Caco-2 (cell line): ENCODE results near the gene ZNF367. TPM values are rescaled to one million over a fixed set of nuclear protein-coding genes. Genes with fewer than 3 reads are reported as not detected.

Source experiments
- BruUV-seq: library from RNA; stranded (reverse); fragments of 400-500 nt; replicated peaks from 2 replicates; lab custom pipeline; 2021; lab: Mats Ljungman, UMichigan
- CTCF ChIA-PET: fragments of 300-600 bp; sonication (Branson Sonifier 250); formaldehyde crosslinking; loops from one replicate; lab custom pipeline; 2022; ENCODE audit warnings: antibody characterized with exemption; lab: Charles Lee
- POLR2A ChIA-PET: fragments of 300-600 bp; sonication (Branson Sonifier 250); formaldehyde crosslinking; loops from one replicate; lab custom pipeline; 2022; ENCODE audit warnings: antibody characterized with exemption; lab: Charles Lee
- DNase-seq, 2 experiments: peaks; one replicate each; pipeline versions ENCODE4 v3.0.0 to v3.0.0-alpha.2; 2020 to 2022
- H3K27me3 ChIP-seq: replicated peaks from 2 replicates; pipeline ENCODE4 v1.6.0; 2011; ENCODE audit warnings: low read length; ENCODE audit not compliant: control insufficient read depth, insufficient read depth
- H3K36me3 ChIP-seq: 2 replicates; pipeline ENCODE4 v1.5.1; 2011; ENCODE audit warnings: low read length; ENCODE audit not compliant: control insufficient read depth, insufficient read depth
- H3K4me1 ChIP-seq: fragments of 250-450 bp; sonication (Bioruptor Pico); 2 replicates; pipeline ENCODE4 v1.5.1; 2020; ENCODE audit warnings: mild to moderate bottlenecking
- H3K4me3 ChIP-seq: 2 replicates; pipeline ENCODE4 v1.5.1; 2011; ENCODE audit warnings: low read depth, mild to moderate bottlenecking, control low read depth, low read length
- H3K9me3 ChIP-seq: fragments of 250-450 bp; sonication (Bioruptor Pico); 2 replicates; pipeline ENCODE4 v1.5.1; 2020; ENCODE audit warnings: mild to moderate bottlenecking, moderate library complexity
- H3K27ac Mint-ChIP-seq: one replicate; pipeline ENCODE4 v1.8.0; 2022; ENCODE audit warnings: mixed read lengths; ENCODE audit not compliant: unreplicated experiment
- H3K27me3 Mint-ChIP-seq: one replicate; pipeline ENCODE4 v1.8.0; 2022; ENCODE audit warnings: mixed read lengths; ENCODE audit not compliant: insufficient read depth, unreplicated experiment
- H3K36me3 Mint-ChIP-seq: one replicate; pipeline ENCODE4 v1.8.0; 2022; ENCODE audit warnings: mild to moderate bottlenecking, mixed read lengths; ENCODE audit not compliant: insufficient read depth, unreplicated experiment
- H3K4me1 Mint-ChIP-seq: one replicate; pipeline ENCODE4 v1.8.0; 2022; ENCODE audit warnings: low read depth, mixed read lengths; ENCODE audit not compliant: unreplicated experiment
- H3K4me3 Mint-ChIP-seq: one replicate; pipeline ENCODE4 v1.8.0; 2022; ENCODE audit warnings: mild to moderate bottlenecking, moderate library complexity, mixed read lengths; ENCODE audit not compliant: unreplicated experiment
- H3K9me3 Mint-ChIP-seq: one replicate; pipeline ENCODE4 v1.8.0; 2022; ENCODE audit warnings: mixed read lengths; ENCODE audit not compliant: unreplicated experiment
- CTCF ChIP-seq, 2 experiments: fragments of 200-600 bp in 1 of 2; IDR thresholded peaks; 1 replicate in 1 of 2; 2 replicates in 1 of 2; pipeline versions ENCODE4 v1.5.1 to v1.8.0; 2011 to 2022; ENCODE audit warnings: antibody characterized with exemption in 1 of 2, control low read depth in 1 of 2, inconsistent platforms in 1 of 2, low read depth in 1 of 2, low read length in 1 of 2, mild to moderate bottlenecking in 1 of 2, moderate library complexity in 1 of 2; ENCODE audit not compliant: insufficient read depth in 1 of 2, severe bottlenecking in 1 of 2, unreplicated experiment in 1 of 2
- intact Hi-C: fragments of 100-400 bp; cut with micrococcal nuclease; formaldehyde crosslinking; loops from one replicate; pipeline ENCODE4 v1.10.0; 2022; ENCODE audit not compliant: unreplicated experiment
- total RNA-seq: library from RNA; stranded (reverse); gene quantifications from 2 replicates; pipeline ENCODE4 v1.2.3, GENCODE V29; 2022

Gene ZNF367
- total RNA-seq, 1 experiment from 2014 or later: 10.0 TPM

DNA sequence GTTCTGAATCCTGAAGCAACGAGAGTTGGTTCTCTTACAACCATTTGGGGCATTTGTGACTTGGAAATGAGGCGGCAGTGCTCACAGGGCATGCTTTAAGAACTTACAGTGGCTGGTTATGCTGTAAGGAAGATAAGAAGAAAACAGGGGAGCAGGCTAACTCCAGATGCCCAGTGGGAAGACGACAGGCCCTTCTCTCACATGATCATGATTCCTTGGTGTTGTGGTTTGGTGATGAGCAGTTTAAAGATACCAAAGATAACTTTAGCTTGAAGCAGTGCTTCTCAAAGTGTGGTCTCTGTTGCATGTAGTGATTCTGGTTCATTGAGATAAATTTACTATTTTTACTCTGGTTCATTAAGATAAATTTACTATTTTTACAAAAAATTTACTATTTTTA, 29.2 kb upstream of the ZNF367 start:
- Mint-ChIP-seq H3K27me3 (no peaks in the 10 kb centered on the region), H3K9me3 (no peaks in the 10 kb centered on the region), H3K4me1 (peaks cover 6% of the 10 kb centered on the region), H3K4me3 (no peak overlapping the region), H3K36me3 (peaks cover 12% of the 10 kb centered on the region), H3K27ac (no peak overlapping the region)
- no peak for TF ChIP-seq CTCF (IDR thresholded peaks at IDR 0.05; ENCODE audit: insufficient read depth in 1 of 2, low read depth in 1 of 2, low read length in 1 of 2, severe bottlenecking in 1 of 2, unreplicated experiment in 1 of 2)
- POLR2A ChIA-PET: no interaction called here
- intact Hi-C loops: loop anchor here (10.0 kb wide), 1 partner anchor 407 kb away; the partner anchor contains the start of gene ZNF782
- CTCF ChIA-PET: no interaction called here
- no peaks in the 10 kb centered on the region for H3K9me3 ChIP-seq
- H3K36me3 ChIP-seq: no peaks in the 10 kb centered on the region
- BruUV-seq: no TSS peak
- 0 out of 2 replicates have a peak, but pooled peaks cover under 1% of the 10 kb centered on the region for H3K4me1 ChIP-seq
- DNase-seq: no peak
- no peak overlapping the region for H3K4me3 ChIP-seq
- H3K27me3 ChIP-seq: no peaks in the 10 kb centered on the region

GRCh38 chr9:96442491-96442890, 24.3 kb upstream of the ZNF367 start:
- no peak for DNase-seq
- TF ChIP-seq CTCF (IDR thresholded peaks at IDR 0.05; ENCODE audit: insufficient read depth in 1 of 2, low read depth in 1 of 2, low read length in 1 of 2, severe bottlenecking in 1 of 2, unreplicated experiment in 1 of 2): no peak
- H3K36me3 Mint-ChIP-seq: no peaks in the 10 kb centered on the region
- Histone ChIP-seq H3K4me3 (no peak overlapping the region), H3K27me3 (no peaks in the 10 kb centered on the region), H3K9me3 (no peaks in the 10 kb centered on the region), H3K4me1 (no peaks in the 10 kb centered on the region), H3K36me3 (no peaks in the 10 kb centered on the region)
- no TSS peak for BruUV-seq
- intact Hi-C loops: loop anchor here (1.0 to 10.0 kb wide), 4 partner anchors 115 to 412 kb away; partner anchors contain the start of gene ZNF782
- H3K4me3 Mint-ChIP-seq: no peak overlapping the region
- H3K9me3 Mint-ChIP-seq: no peaks in the 10 kb centered on the region
- POLR2A ChIA-PET: no interaction called here
- H3K4me1 Mint-ChIP-seq: no peaks in the 10 kb centered on the region
- CTCF ChIA-PET: interaction anchor here (0.7 to 1.5 kb wide), 4 partner anchors 7 to 225 kb away, joined by 3 to 16 read pairs (median 6); partner anchors contain the start of gene HABP4
- no peaks in the 10 kb centered on the region for H3K27me3 Mint-ChIP-seq
- H3K27ac Mint-ChIP-seq: no peak overlapping the region

GRCh38 chr9:96441798-96442445, 23.8 kb upstream of the ZNF367 start:
- CTCF ChIA-PET: interaction anchor here (0.6 to 1.5 kb wide), 5 partner anchors 8 to 225 kb away, joined by 3 to 16 read pairs (median 4); partner anchors contain the start of gene HABP4
- no peaks in the 10 kb centered on the region for H3K27me3 Mint-ChIP-seq
- no peak overlapping the region for H3K4me3 Mint-ChIP-seq
- POLR2A ChIA-PET: no interaction called here
- Histone ChIP-seq H3K4me3 (no peak overlapping the region), H3K36me3 (no peaks in the 10 kb centered on the region), H3K9me3 (no peaks in the 10 kb centered on the region), H3K27me3 (no peaks in the 10 kb centered on the region), H3K4me1 (no peaks in the 10 kb centered on the region)
- H3K27ac Mint-ChIP-seq: no peak overlapping the region
- no peaks in the 10 kb centered on the region for H3K9me3 Mint-ChIP-seq
- intact Hi-C loops: loop anchor here (1.0 to 10.0 kb wide), 4 partner anchors 115 to 413 kb away; partner anchors contain the start of gene ZNF782
- peak; percentile 63 to 64 for TF ChIP-seq CTCF (IDR thresholded peaks at IDR 0.05; ENCODE audit: insufficient read depth in 1 of 2, low read depth in 1 of 2, low read length in 1 of 2, severe bottlenecking in 1 of 2, unreplicated experiment in 1 of 2)
- peak; percentile 42 to 71 for DNase-seq
- BruUV-seq: no TSS peak
- H3K4me1 Mint-ChIP-seq: no peaks in the 10 kb centered on the region
- H3K36me3 Mint-ChIP-seq: no peaks in the 10 kb centered on the region
